Endothelial cell of umbilical vein (primary cell): ENCODE data around the gene FGF22. TPM values are rescaled to one million over a fixed set of nuclear protein-coding genes. Genes with fewer than 3 reads are reported as not detected.

Experiments
- BruUV-seq: library from RNA; stranded (reverse); fragments of 400-500 nt; replicated peaks from 2 replicates; lab custom pipeline; 2021; lab: Mats Ljungman, UMichigan
- CTCF ChIA-PET: fragments of 300-600, 350-600 bp; sonication (Branson Sonifier 250); formaldehyde crosslinking; loops from one replicate; lab custom pipeline; 2021; ENCODE audit warnings: antibody characterized with exemption, inconsistent platforms; lab: Charles Lee
- POLR2A ChIA-PET: fragments of 300-600, 350-600 bp; sonication (Branson Sonifier 250); formaldehyde crosslinking; loops from one replicate; lab custom pipeline; 2021; ENCODE audit warnings: antibody characterized with exemption, inconsistent platforms; lab: Charles Lee
- DNase-seq: peaks from one replicate; pipeline ENCODE4 v3.0.0-alpha.2; 2011; ENCODE audit warnings: low read depth, low spot score
- FAIRE-seq: peaks from 2 replicates; lab custom pipeline; 2011; peaks lifted over from hg19 to GRCh38; lab: Jason Lieb, UNC
- H2AFZ ChIP-seq: 2 replicates; pipeline ENCODE4 v1.6.0; 2012; ENCODE audit warnings: low read depth, low read length, control low read depth, inconsistent platforms
- H3K27ac ChIP-seq: 2 replicates; pipeline ENCODE4 v1.5.1; 2011; ENCODE audit warnings: low read depth, mild to moderate bottlenecking, control low read depth, low read length, moderate library complexity; ENCODE audit not compliant: insufficient read depth
- H3K27me3 ChIP-seq, 2 experiments: 2 replicates each; pipeline versions ENCODE4 v1.6.0 to v1.6.1; 2011; ENCODE audit warnings: low read length in 2 of 2, mixed read lengths in 1 of 2; ENCODE audit not compliant: control insufficient read depth in 2 of 2, insufficient read depth in 2 of 2
- H3K36me3 ChIP-seq, 2 experiments: 2 replicates in 1 of 2; 3 replicates in 1 of 2; pipeline ENCODE4 v1.5.1; 2011; ENCODE audit warnings: low read length in 2 of 2, mild to moderate bottlenecking in 1 of 2, moderate library complexity in 1 of 2; ENCODE audit not compliant: control insufficient read depth in 2 of 2, insufficient read depth in 2 of 2; ENCODE audit errors: extremely low read depth in 1 of 2
- H3K4me1 ChIP-seq: 3 replicates; pipeline ENCODE4 v1.5.1; 2011; ENCODE audit warnings: mild to moderate bottlenecking, low read length; ENCODE audit not compliant: control insufficient read depth, insufficient read depth; ENCODE audit errors: extremely low read depth
- H3K4me2 ChIP-seq: 2 replicates; pipeline ENCODE4 v1.6.1; 2011; ENCODE audit warnings: low read length, control low read depth, mixed read lengths; ENCODE audit not compliant: insufficient read depth
- H3K4me3 ChIP-seq, 3 experiments: fragments of 200-600 bp in 1 of 3; sonication (generic), shearing (Covaris generic) in 1 of 3; replicated peaks in 1 of 3; 2 replicates each; pipeline ENCODE4 v1.5.1; 2011 to 2016; ENCODE audit warnings: control low read depth in 3 of 3, low read length in 3 of 3, mild to moderate bottlenecking in 2 of 3, inconsistent platforms in 1 of 3, low read depth in 1 of 3, moderate library complexity in 1 of 3; ENCODE audit not compliant: insufficient read depth in 1 of 3
- H3K79me2 ChIP-seq: 2 replicates; pipeline ENCODE4 v1.6.0; 2012; ENCODE audit warnings: low read length, inconsistent platforms; ENCODE audit not compliant: control insufficient read depth, insufficient read depth
- H3K9ac ChIP-seq: replicated peaks from 2 replicates; pipeline ENCODE3; 2011; ENCODE audit warnings: low read length, control low read depth; ENCODE audit not compliant: insufficient read depth; ENCODE audit errors: extremely low read depth
- H3K9me1 ChIP-seq: replicated peaks from 3 replicates; pipeline ENCODE4 v1.6.0; 2011; ENCODE audit warnings: mild to moderate bottlenecking, low read length; ENCODE audit not compliant: control insufficient read depth, insufficient read depth; ENCODE audit errors: extremely low read depth
- H3K9me3 ChIP-seq: replicated peaks from 2 replicates; pipeline ENCODE4 v1.5.1; 2012; ENCODE audit warnings: low read length, inconsistent platforms; ENCODE audit not compliant: control insufficient read depth, insufficient read depth
- H4K20me1 ChIP-seq: replicated peaks from 2 replicates; pipeline ENCODE3; 2011; ENCODE audit warnings: mild to moderate bottlenecking, low read length; ENCODE audit not compliant: control insufficient read depth, insufficient read depth; ENCODE audit errors: extremely low read depth
- CTCF ChIP-seq, 2 donors: IDR thresholded peaks; 1 replicate in 1 of 2; 2 replicates in 1 of 2; pipeline ENCODE4 v1.5.1; 2011; ENCODE audit warnings: low read length in 2 of 2, mild to moderate bottlenecking in 2 of 2, moderate library complexity in 2 of 2, control low read depth in 1 of 2, inconsistent platforms in 1 of 2, low read depth in 1 of 2; ENCODE audit not compliant: insufficient read depth in 1 of 2; ENCODE audit errors: extremely low read depth in 1 of 2
- EZH2 ChIP-seq: IDR thresholded peaks from 2 replicates; pipeline ENCODE4 v1.6.1; 2012; ENCODE audit warnings: borderline replicate concordance, low read depth, mild to moderate bottlenecking, moderate library complexity, low read length, inconsistent platforms; ENCODE audit not compliant: severe bottlenecking
- FOS ChIP-seq: IDR thresholded peaks from 2 replicates; pipeline ENCODE4 v1.6.1; 2011; ENCODE audit warnings: mild to moderate bottlenecking, low read length, moderate library complexity, borderline replicate concordance; ENCODE audit not compliant: insufficient read depth
- GATA2 ChIP-seq: IDR thresholded peaks from 2 replicates; pipeline ENCODE4 v1.7.0; 2011; ENCODE audit warnings: low read depth, mild to moderate bottlenecking, moderate library complexity, mixed read lengths, low read length; ENCODE audit not compliant: insufficient read length, insufficient read depth
- JUN ChIP-seq: IDR thresholded peaks from 2 replicates; pipeline ENCODE4 v1.6.1; 2011; ENCODE audit warnings: borderline replicate concordance, low read depth; ENCODE audit not compliant: insufficient read length, insufficient read depth
- MAX ChIP-seq: IDR thresholded peaks from 2 replicates; pipeline ENCODE4 v1.6.1; 2011; ENCODE audit not compliant: insufficient read depth, insufficient read length
- MYC ChIP-seq: IDR thresholded peaks from one replicate; pipeline ENCODE4 v1.6.1; 2011; ENCODE audit warnings: mild to moderate bottlenecking, low read depth, low read length
- POLR2A ChIP-seq: IDR thresholded peaks from 2 replicates; pipeline ENCODE4 v1.6.1; 2012; ENCODE audit warnings: low read depth, mild to moderate bottlenecking, control low read depth, low read length
- POLR2AphosphoS5 ChIP-seq: IDR thresholded peaks from 2 replicates; pipeline ENCODE4 v1.6.1; 2012; ENCODE audit warnings: low read depth, mild to moderate bottlenecking, control low read depth, low read length, moderate library complexity; ENCODE audit not compliant: insufficient read depth
- dilution Hi-C: fragments of 300-500 bp; cut with MboI; formaldehyde crosslinking; loops from one replicate; pipeline ENCODE4 v1.15.0; 2019; ENCODE audit warnings: low sequenced_read_pairs; ENCODE audit not compliant: extremely low pct_ligation_motif_present
- intact Hi-C: fragments of 100-400 bp; cut with micrococcal nuclease; formaldehyde crosslinking; loops from one replicate; pipeline ENCODE4 v1.10.0; 2022
- polyA plus RNA-seq, 4 experiments: library from polyadenylated mRNA; depleted of rRNA in 3 of 4; stranded (reverse) in 3 of 4; unstranded in 1 of 4; fragments of >200 nt; gene quantifications; 2 replicates each; pipeline versions ENCODE4 v1.2.1 to v1.2.3, GENCODE V29; 2011 to 2012; ENCODE audit warnings: missing spikeins in 1 of 4
- total RNA-seq: library from RNA; stranded (reverse); gene quantifications from 2 replicates; pipeline ENCODE4 v1.2.3, GENCODE V29; 2021

FGF22 gene
- total and polyA plus RNA-seq, 2 donors (not counting 3 experiments of a cell fraction or from before 2014, with no cell fraction given) = 0.07 TPM; not detected in 1

- Histone ChIP-seq H3K9me3 (no peaks in the 10 kb centered on the region), H3K4me2 (no peak overlapping the region), H3K27me3 (no peaks in the 10 kb centered on the region), H2AFZ (no peak overlapping the region), H3K27ac (no peak overlapping the region), H4K20me1 (no peaks in the 10 kb centered on the region), H3K9me1 (no peaks in the 10 kb centered on the region), H3K36me3 (peaks cover 0 to 2% of the 10 kb centered on the region in 2 experiments), H3K9ac (no peak overlapping the region), H3K79me2 (no peaks in the 10 kb centered on the region), H3K4me1 (peaks cover 8% of the 10 kb centered on the region), H3K4me3 (no peak overlapping the region)
- ChIA-PET CTCF (no interaction called here), POLR2A (interaction anchor here (0.6 kb wide), 1 partner anchor 264 kb away, joined by 3 read pairs; no protein-coding TSS in a partner anchor)
- intact Hi-C loops (no loop called here), dilution Hi-C loops (no loop called here)
- FAIRE-seq (no peak), DNase-seq (no peak)
- no TSS peak for BruUV-seq
- TF ChIP-seq POLR2AphosphoS5 (no peak), POLR2A (no peak), CTCF (IDR thresholded peaks at IDR 0.05; ENCODE audit: extremely low read depth in 1 of 2, insufficient read depth in 1 of 2, low read depth in 1 of 2, low read length in 2 of 2) (no peak), FOS (no peak), EZH2 (no peak), JUN (no peak), GATA2 (no peak), MAX (no peak), MYC (no peak)
These were observed 26.7 kb upstream of the FGF22 start for GRCh38 chr19:612941-613340.
